ENCODE data around the gene S1PR4.

- TF ChIP-seq POLR2A (IDR thresholded peaks at IDR 0.05; ENCODE audit: low read depth, low read length), result no peak; the same call in 1 of the 2 replicates
- TF ChIP-seq TAF1 (IDR thresholded peaks at IDR 0.05; ENCODE audit: borderline replicate concordance, low read depth, low read length), result no peak
- 0 out of 2 replicates have a peak, but pooled peaks have one; percentile 26 for TF ChIP-seq POLR2AphosphoS5 (IDR thresholded peaks at IDR 0.05; ENCODE audit: low read depth, low read length)
Observed at GRCh38 chr19:3178973-3179738, 587 bp downstream of the S1PR4 start.

Data from GM12892 (cell line).